GM12892 (cell line): ENCODE results near the gene KCNH5.

ENCODE experiments used
- POLR2A ChIP-seq: IDR thresholded peaks from 2 replicates; pipeline ENCODE4 v1.6.1; 2011; ENCODE audit warnings: low read depth, low read length, control low read depth
- POLR2AphosphoS5 ChIP-seq: IDR thresholded peaks from 2 replicates; pipeline ENCODE4 v1.6.1; 2011; ENCODE audit warnings: low read depth, low read length, control low read depth
- TAF1 ChIP-seq: IDR thresholded peaks from 2 replicates; pipeline ENCODE4 v1.6.1; 2011; ENCODE audit warnings: low read depth, mild to moderate bottlenecking, control low read depth, low read length, borderline replicate concordance

DNA sequence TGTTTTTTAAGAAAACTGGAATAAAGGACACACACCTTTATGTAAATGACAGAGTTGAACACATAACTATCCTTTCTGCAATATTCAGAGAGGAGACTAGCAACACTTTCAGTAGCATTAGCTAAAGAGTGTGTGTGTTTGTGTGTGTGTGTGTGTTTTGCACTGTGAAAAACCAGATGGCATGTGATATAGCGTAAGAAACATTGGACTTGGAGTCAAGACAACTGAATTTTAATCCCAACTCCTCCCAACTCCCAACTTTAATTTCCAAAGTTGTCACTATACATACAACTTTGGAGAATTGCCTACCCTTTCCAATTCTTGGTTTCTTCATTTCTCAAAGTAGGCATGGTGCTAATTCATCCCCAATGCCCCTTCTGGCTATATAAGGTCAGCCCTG lies 347.8 kb downstream of the KCNH5 start:
- TF ChIP-seq POLR2A: no peak
- TF ChIP-seq POLR2AphosphoS5: no peak
- TF ChIP-seq TAF1: no peak
